Stimulated activated naive CD8-positive, alpha-beta T cell treated with anti-CD3 and anti-CD28 coated beads, Interleukin-15, Interleukin-2, amounts not matched to agents 100 ng/mL and 50 ng/mL, for 24 hours (primary cell): ENCODE results near the gene CHPT1.

Experiments
- H3K27ac Mint-ChIP-seq: one replicate; pipeline ENCODE4 v1.8.0; 2021; ENCODE audit warnings: mild to moderate bottlenecking, mixed read lengths
- H3K27me3 Mint-ChIP-seq: one replicate; pipeline ENCODE4 v1.8.0; 2021; ENCODE audit warnings: mixed read lengths
- H3K36me3 Mint-ChIP-seq: one replicate; pipeline ENCODE4 v1.8.0; 2021; ENCODE audit warnings: low read depth, mixed read lengths
- H3K4me1 Mint-ChIP-seq: one replicate; pipeline ENCODE4 v1.8.0; 2021; ENCODE audit warnings: low read depth, mixed read lengths
- H3K4me3 Mint-ChIP-seq: one replicate; pipeline ENCODE4 v1.8.0; 2021; ENCODE audit warnings: mild to moderate bottlenecking, mixed read lengths
- H3K9me3 Mint-ChIP-seq: one replicate; pipeline ENCODE4 v1.8.0; 2021; ENCODE audit warnings: mixed read lengths

CHPT1 gene

DNA sequence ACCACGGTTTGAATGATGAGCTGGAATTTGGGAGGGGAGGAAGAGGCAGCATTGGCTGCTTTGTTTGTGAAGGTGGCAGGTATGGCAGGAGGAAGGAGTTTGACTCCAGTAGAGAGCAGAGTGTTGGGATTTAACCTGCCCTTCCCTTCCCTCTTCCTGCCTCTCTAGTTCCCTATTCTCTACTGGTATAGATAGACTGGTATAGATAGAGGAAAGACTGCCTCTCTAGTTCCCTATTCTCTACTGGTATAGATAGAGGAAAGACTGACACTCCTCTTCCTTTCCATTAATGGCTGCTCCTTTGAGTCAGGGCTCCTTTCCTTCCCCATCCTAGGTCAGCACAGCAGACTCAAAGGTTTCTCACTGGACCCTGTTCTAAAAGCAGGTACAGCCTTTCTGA lies 50.3 kb downstream of the CHPT1 start:
- Mint-ChIP-seq H3K9me3 (no peaks in the 10 kb centered on the region), H3K36me3 (peaks cover 78% of the 10 kb centered on the region), H3K27ac (no peak overlapping the region), H3K27me3 (no peaks in the 10 kb centered on the region), H3K4me3 (no peak overlapping the region), H3K4me1 (peaks cover 27% of the 10 kb centered on the region)

DNA sequence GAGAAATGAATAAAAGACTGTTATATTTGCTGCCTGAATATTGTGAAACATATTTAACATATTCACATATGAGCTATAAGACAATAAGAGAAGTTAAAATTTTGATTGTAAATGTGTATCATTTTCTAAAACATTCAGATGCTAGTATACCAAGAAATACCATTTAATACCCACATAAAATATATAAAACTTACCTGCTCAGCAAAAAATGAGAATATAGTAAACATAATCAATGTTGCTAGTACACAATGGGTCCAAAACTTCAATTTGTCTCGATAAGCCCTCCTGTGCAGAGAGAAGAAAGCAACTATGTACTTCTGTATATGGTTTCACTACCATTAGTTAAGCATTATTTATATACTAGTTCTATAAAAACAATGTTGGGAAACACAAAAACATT lies 51.5 kb downstream of the CHPT1 start:
- no peak overlapping the region for H3K4me3 Mint-ChIP-seq
- H3K27me3 Mint-ChIP-seq: no peaks in the 10 kb centered on the region
- no peak overlapping the region for H3K27ac Mint-ChIP-seq
- peaks cover 75% of the 10 kb centered on the region for H3K36me3 Mint-ChIP-seq
- H3K4me1 Mint-ChIP-seq: peaks cover 15% of the 10 kb centered on the region
- H3K9me3 Mint-ChIP-seq: no peaks in the 10 kb centered on the region

GRCh38 chr12:101749657-101750056 lies 52.2 kb downstream of the CHPT1 start:
- H3K9me3 Mint-ChIP-seq: no peaks in the 10 kb centered on the region
- H3K36me3 Mint-ChIP-seq: peaks cover 69% of the 10 kb centered on the region
- H3K27ac Mint-ChIP-seq: peak overlapping the region; percentile 16
- no peaks in the 10 kb centered on the region for H3K27me3 Mint-ChIP-seq
- H3K4me3 Mint-ChIP-seq: no peak overlapping the region
- peaks cover 7% of the 10 kb centered on the region for H3K4me1 Mint-ChIP-seq

- Mint-ChIP-seq H3K27ac (no peak overlapping the region), H3K4me1 (peaks cover 2% of the 10 kb centered on the region), H3K9me3 (no peaks in the 10 kb centered on the region), H3K27me3 (no peaks in the 10 kb centered on the region), H3K36me3 (peaks cover 69% of the 10 kb centered on the region), H3K4me3 (no peak overlapping the region)
Observed at GRCh38 chr12:101750152-101750551, 52.7 kb downstream of the CHPT1 start.

- H3K4me1 Mint-ChIP-seq: peaks cover 7% of the 10 kb centered on the region
- H3K27ac Mint-ChIP-seq: no peak overlapping the region
- H3K36me3 Mint-ChIP-seq: peaks cover 59% of the 10 kb centered on the region
- no peaks in the 10 kb centered on the region for H3K27me3 Mint-ChIP-seq
- H3K9me3 Mint-ChIP-seq: no peaks in the 10 kb centered on the region
- no peak overlapping the region for H3K4me3 Mint-ChIP-seq
Observed at GRCh38 chr12:101759396-101760047, 62.1 kb downstream of the CHPT1 start.

DNA sequence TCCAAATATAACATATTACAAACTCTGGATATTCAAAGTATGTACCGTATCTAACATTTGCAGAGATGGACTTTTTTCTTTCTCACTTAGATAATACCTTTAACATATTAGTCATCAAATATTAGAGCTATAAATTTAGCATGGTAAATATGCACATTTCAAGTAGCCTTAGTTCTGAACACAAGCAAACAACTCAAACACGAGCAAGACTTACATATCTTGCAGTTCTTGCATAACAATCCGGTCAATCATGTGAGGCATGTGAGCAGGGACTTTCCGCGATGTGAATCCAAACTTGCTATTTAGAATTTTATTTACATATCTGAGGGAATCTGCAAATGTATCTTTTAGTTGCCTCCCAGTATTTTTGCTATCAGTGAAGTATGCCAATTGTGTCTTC lies 63.9 kb downstream of the CHPT1 start:
- Mint-ChIP-seq H3K4me3 (no peak overlapping the region), H3K36me3 (peaks cover 53% of the 10 kb centered on the region), H3K4me1 (peaks cover 7% of the 10 kb centered on the region), H3K27me3 (no peaks in the 10 kb centered on the region), H3K9me3 (no peaks in the 10 kb centered on the region), H3K27ac (no peak overlapping the region)

GRCh38 chr12:101761781-101762180 lies 64.3 kb downstream of the CHPT1 start:
- no peak overlapping the region for H3K4me3 Mint-ChIP-seq
- peaks cover 7% of the 10 kb centered on the region for H3K4me1 Mint-ChIP-seq
- H3K36me3 Mint-ChIP-seq: peaks cover 52% of the 10 kb centered on the region
- H3K27me3 Mint-ChIP-seq: no peaks in the 10 kb centered on the region
- no peaks in the 10 kb centered on the region for H3K9me3 Mint-ChIP-seq
- no peak overlapping the region for H3K27ac Mint-ChIP-seq

DNA sequence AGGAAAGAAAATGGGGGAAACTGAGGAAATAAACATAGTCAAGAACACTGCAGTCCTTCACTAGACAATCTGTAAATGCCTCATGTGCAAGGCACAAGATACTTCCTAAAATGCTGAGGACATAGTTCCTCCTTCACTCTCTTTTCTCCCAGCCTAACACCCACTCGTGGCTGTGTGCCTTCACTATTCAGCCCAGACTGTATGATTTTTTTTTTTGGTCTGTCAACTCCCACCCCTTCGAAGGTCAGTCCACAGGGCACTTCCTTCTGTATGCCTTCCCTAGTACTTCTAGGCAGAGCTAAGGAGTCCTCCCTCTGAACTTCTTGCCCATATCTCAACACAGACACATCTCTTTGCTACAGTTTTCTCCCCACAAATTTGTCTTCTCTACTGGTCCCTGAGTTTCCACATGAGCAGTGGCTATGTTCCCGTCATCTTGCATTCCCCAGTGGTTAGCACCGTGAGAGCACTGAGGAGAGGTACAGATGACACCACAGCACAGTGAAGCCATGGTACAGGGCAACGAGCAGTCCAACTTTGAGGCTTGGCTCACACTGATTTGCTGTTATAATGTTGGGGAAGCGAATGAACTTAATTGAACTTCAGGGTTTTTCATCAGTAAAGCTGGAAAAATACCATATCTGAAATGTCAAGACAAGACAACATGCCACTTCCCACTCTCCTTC lies 65.9 kb downstream of the CHPT1 start:
- no peak overlapping the region for H3K4me3 Mint-ChIP-seq
- peaks cover 7% of the 10 kb centered on the region for H3K4me1 Mint-ChIP-seq
- peaks cover 55% of the 10 kb centered on the region for H3K36me3 Mint-ChIP-seq
- H3K27ac Mint-ChIP-seq: peak overlapping the region; percentile 39
- no peaks in the 10 kb centered on the region for H3K27me3 Mint-ChIP-seq
- no peaks in the 10 kb centered on the region for H3K9me3 Mint-ChIP-seq

DNA sequence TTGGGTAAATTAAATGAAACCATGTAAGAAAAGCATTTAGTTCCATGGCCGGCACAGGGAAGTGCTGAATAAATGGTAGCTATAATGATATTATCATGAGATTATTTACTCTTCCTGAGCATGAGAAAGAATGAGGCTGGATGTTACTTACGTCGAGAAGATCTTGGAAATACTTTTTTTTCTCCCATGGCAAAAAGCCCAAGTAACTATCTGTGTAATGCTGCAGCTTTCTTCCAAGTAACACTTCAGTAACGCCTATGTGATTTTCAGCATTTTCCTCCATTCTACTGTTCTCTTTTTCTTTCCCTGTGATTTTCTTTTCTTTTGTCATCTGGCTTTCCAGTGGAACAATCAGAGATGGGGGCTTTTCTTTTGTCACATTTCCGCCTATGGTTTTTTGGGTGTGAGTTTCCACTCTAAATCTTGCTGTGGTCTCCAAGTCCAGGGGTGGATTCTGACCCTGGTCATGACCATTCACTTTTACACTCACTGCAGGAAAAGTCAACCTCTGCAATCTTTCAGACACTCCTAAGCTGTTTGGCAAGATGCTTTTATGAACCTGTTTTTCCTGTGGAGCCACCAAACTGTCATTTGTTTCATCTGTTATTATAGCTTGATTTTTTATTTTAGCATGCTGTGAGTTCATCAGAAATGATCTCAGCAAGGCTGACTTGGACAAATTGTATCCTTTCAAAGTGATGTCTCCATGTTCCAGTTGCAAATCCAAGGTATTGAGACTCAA lies 66.8 kb downstream of the CHPT1 start:
- Mint-ChIP-seq H3K27me3 (no peaks in the 10 kb centered on the region), H3K36me3 (peaks cover 60% of the 10 kb centered on the region), H3K4me1 (peaks cover 7% of the 10 kb centered on the region), H3K4me3 (no peak overlapping the region), H3K9me3 (no peaks in the 10 kb centered on the region), H3K27ac (peak overlapping the region; percentile 26)

- Mint-ChIP-seq H3K4me3 (no peak overlapping the region), H3K27ac (no peak overlapping the region), H3K4me1 (peaks cover 7% of the 10 kb centered on the region), H3K9me3 (no peaks in the 10 kb centered on the region), H3K36me3 (peaks cover 62% of the 10 kb centered on the region), H3K27me3 (no peaks in the 10 kb centered on the region)
Observed at GRCh38 chr12:101767537-101767936, 70.1 kb downstream of the CHPT1 start.

- no peaks in the 10 kb centered on the region for H3K27me3 Mint-ChIP-seq
- H3K9me3 Mint-ChIP-seq: no peaks in the 10 kb centered on the region
- H3K4me3 Mint-ChIP-seq: no peak overlapping the region
- peaks cover 62% of the 10 kb centered on the region for H3K36me3 Mint-ChIP-seq
- no peak overlapping the region for H3K27ac Mint-ChIP-seq
- peaks cover 6% of the 10 kb centered on the region for H3K4me1 Mint-ChIP-seq
Observed at GRCh38 chr12:101768781-101769180, 71.3 kb downstream of the CHPT1 start.

DNA sequence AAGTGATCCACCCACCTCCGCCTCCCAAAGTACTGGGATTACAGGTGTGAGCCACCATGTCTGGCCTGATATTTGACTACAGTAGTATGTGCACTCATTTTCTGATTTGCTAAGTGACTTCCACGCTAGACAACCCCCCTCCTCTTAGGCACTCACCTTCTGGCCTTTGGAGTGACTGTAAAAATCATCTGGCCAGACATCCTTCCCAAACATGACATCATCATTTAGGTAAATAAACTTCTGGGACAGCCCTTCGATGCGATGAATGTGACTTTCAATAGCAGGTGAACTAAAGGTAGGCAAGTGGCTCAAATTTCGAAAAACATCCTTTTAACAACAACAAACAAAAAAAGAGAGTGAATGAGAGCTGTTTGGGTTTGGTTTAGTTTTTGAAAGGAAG lies 72.4 kb downstream of the CHPT1 start:
- no peaks in the 10 kb centered on the region for H3K27me3 Mint-ChIP-seq
- H3K27ac Mint-ChIP-seq: no peak overlapping the region
- H3K36me3 Mint-ChIP-seq: peaks cover 59% of the 10 kb centered on the region
- no peak overlapping the region for H3K4me3 Mint-ChIP-seq
- H3K9me3 Mint-ChIP-seq: no peaks in the 10 kb centered on the region
- peaks cover 6% of the 10 kb centered on the region for H3K4me1 Mint-ChIP-seq

DNA sequence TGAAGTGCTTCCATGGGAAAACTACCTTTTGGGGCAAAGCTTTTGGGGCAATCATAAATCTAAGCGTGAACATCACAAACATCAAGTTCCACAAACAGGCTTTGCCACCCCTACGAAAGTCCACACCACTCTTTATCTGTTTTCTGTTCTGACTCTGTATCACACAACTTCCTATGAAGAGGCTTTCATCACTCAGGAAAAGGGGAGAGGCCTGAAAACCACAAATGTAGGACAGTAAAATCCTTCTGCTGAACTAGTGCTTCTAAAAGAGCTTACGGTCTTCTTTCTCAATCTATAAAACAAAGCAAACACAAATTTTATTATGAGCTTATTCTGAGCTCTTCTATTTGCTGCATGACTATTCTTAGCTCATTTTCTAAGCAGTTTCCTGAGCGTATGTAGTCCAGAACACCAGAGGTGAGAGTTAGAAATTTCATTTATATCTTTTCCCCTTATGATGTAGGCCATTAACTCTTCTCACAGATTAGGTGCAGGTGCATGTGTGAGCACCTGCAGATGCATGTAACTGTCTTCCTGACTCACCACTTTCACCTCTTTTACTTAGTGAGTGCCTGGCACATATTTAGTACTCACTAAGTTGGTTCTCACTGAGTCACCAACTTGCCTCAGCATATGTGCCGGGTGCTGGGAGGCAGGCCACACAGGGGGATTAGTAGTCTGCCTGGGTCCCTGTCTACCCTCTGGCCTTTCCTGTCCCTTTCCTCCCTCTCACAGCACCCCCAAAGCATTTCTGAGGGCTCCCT lies 74.8 kb downstream of the CHPT1 start:
- Mint-ChIP-seq H3K9me3 (no peaks in the 10 kb centered on the region), H3K27me3 (no peaks in the 10 kb centered on the region), H3K36me3 (peaks cover 54% of the 10 kb centered on the region), H3K27ac (no peak overlapping the region), H3K4me1 (peaks cover 6% of the 10 kb centered on the region), H3K4me3 (no peak overlapping the region)

- no peaks in the 10 kb centered on the region for H3K9me3 Mint-ChIP-seq
- no peak overlapping the region for H3K27ac Mint-ChIP-seq
- H3K36me3 Mint-ChIP-seq: peaks cover 55% of the 10 kb centered on the region
- H3K27me3 Mint-ChIP-seq: no peaks in the 10 kb centered on the region
- no peak overlapping the region for H3K4me3 Mint-ChIP-seq
- H3K4me1 Mint-ChIP-seq: peaks cover 6% of the 10 kb centered on the region
Observed at GRCh38 chr12:101773650-101774162, 76.3 kb downstream of the CHPT1 start.
